Duodenal mucosa (tissue), 2 donors: Measurements from ENCODE around the gene STAC3.

Experiments
- H3K27ac ChIP-seq: one replicate; pipeline ENCODE4 v1.7.0; 2013; ENCODE audit warnings: low read depth, low read length
- H3K27me3 ChIP-seq, 2 donors: one replicate each; pipeline ENCODE4 v1.7.0; 2013; ENCODE audit warnings: low read length in 2 of 2, control low read depth in 1 of 2; ENCODE audit not compliant: insufficient read depth in 2 of 2, control insufficient read depth in 1 of 2
- H3K36me3 ChIP-seq, 2 donors: one replicate each; pipeline ENCODE4 v1.7.0; 2013; ENCODE audit warnings: low read length in 2 of 2, control low read depth in 1 of 2; ENCODE audit not compliant: insufficient read depth in 2 of 2, control insufficient read depth in 1 of 2
- H3K4me1 ChIP-seq, 2 donors: one replicate each; pipeline ENCODE4 v1.7.0; 2013; ENCODE audit warnings: low read length in 2 of 2, control low read depth in 1 of 2; ENCODE audit not compliant: insufficient read depth in 2 of 2, control insufficient read depth in 1 of 2
- H3K4me3 ChIP-seq, 2 donors: one replicate each; pipeline ENCODE4 v1.7.0; 2013; ENCODE audit warnings: low read length in 2 of 2, low read depth in 1 of 2
- H3K9ac ChIP-seq, 2 donors: one replicate each; pipeline ENCODE4 v1.7.0; 2013; ENCODE audit warnings: low read length in 2 of 2, low read depth in 1 of 2
- H3K9me3 ChIP-seq, 2 donors: one replicate each; pipeline ENCODE4 v1.7.0; 2013; ENCODE audit warnings: low read length in 2 of 2, control low read depth in 1 of 2; ENCODE audit not compliant: control insufficient read depth in 1 of 2

Gene STAC3

GRCh38 chr12:57255916-57256315, 4.9 kb upstream of the STAC3 start:
- peaks cover 34 to 55% of the 10 kb centered on the region in 2 donors for H3K36me3 ChIP-seq
- H3K27ac ChIP-seq = no peak overlapping the region
- H3K9ac ChIP-seq = no peak overlapping the region
- H3K4me1 ChIP-seq = no peaks in the 10 kb centered on the region
- no peaks in the 10 kb centered on the region for H3K27me3 ChIP-seq
- H3K9me3 ChIP-seq = no peaks in the 10 kb centered on the region
- no peak overlapping the region for H3K4me3 ChIP-seq

GRCh38 chr12:57254506-57255280, 3.7 kb upstream of the STAC3 start:
- H3K9ac ChIP-seq = no peak overlapping the region
- H3K27ac ChIP-seq = no peak overlapping the region
- H3K27me3 ChIP-seq = no peaks in the 10 kb centered on the region
- H3K9me3 ChIP-seq = no peaks in the 10 kb centered on the region
- H3K4me3 ChIP-seq = no peak overlapping the region
- peaks cover 25 to 46% of the 10 kb centered on the region in 2 donors for H3K36me3 ChIP-seq
- no peaks in the 10 kb centered on the region for H3K4me1 ChIP-seq

GRCh38 chr12:57250541-57250940, 446 bp downstream of the STAC3 start:
- Histone ChIP-seq H3K27me3 (no peaks in the 10 kb centered on the region), H3K9me3 (no peaks in the 10 kb centered on the region), H3K9ac (no peak overlapping the region), H3K4me3 (no peak overlapping the region), H3K4me1 (no peaks in the 10 kb centered on the region), H3K27ac (no peak overlapping the region), H3K36me3 (peaks cover 0 to 11% of the 10 kb centered on the region in 2 donors)

GRCh38 chr12:57248934-57249742, 1.8 kb downstream of the STAC3 start:
- H3K27ac ChIP-seq = no peak overlapping the region
- H3K36me3 ChIP-seq = no peaks in the 10 kb centered on the region
- no peaks in the 10 kb centered on the region for H3K27me3 ChIP-seq
- no peak overlapping the region for H3K9ac ChIP-seq
- no peaks in the 10 kb centered on the region for H3K9me3 ChIP-seq
- H3K4me1 ChIP-seq = no peaks in the 10 kb centered on the region
- no peak overlapping the region for H3K4me3 ChIP-seq

GRCh38 chr12:57247041-57247440, 3.9 kb downstream of the STAC3 start:
- Histone ChIP-seq H3K9me3 (no peaks in the 10 kb centered on the region), H3K4me3 (no peak overlapping the region), H3K9ac (no peak overlapping the region), H3K27ac (no peak overlapping the region), H3K4me1 (peaks cover 14 to 16% of the 10 kb centered on the region in 2 donors), H3K36me3 (no peaks in the 10 kb centered on the region), H3K27me3 (peaks cover 8% of the 10 kb centered on the region in 2 donors)

GRCh38 chr12:57244312-57244696, 6.7 kb downstream of the STAC3 start:
- Histone ChIP-seq H3K27ac (no peak overlapping the region), H3K36me3 (no peaks in the 10 kb centered on the region), H3K4me1 (peaks cover 22 to 44% of the 10 kb centered on the region in 2 donors), H3K4me3 (no peak overlapping the region), H3K9me3 (no peaks in the 10 kb centered on the region), H3K27me3 (peaks cover 35% of the 10 kb centered on the region in 2 donors), H3K9ac (no peak overlapping the region)

GRCh38 chr12:57243521-57244311, 7.3 kb downstream of the STAC3 start:
- H3K9me3 ChIP-seq = no peaks in the 10 kb centered on the region
- no peak overlapping the region for H3K27ac ChIP-seq
- H3K4me1 ChIP-seq = peaks cover 24 to 49% of the 10 kb centered on the region in 2 donors
- H3K4me3 ChIP-seq = peak overlapping the region; percentile 54 to 55
- no peak overlapping the region for H3K9ac ChIP-seq
- H3K27me3 ChIP-seq = peaks cover 39% of the 10 kb centered on the region in 2 donors
- no peaks in the 10 kb centered on the region for H3K36me3 ChIP-seq

GRCh38 chr12:57242691-57243454, 8.1 kb downstream of the STAC3 start:
- no peak overlapping the region for H3K27ac ChIP-seq
- H3K4me1 ChIP-seq = peaks cover 32 to 56% of the 10 kb centered on the region in 2 donors
- peaks cover 46 to 47% of the 10 kb centered on the region in 2 donors for H3K27me3 ChIP-seq
- H3K4me3 ChIP-seq = peak overlapping the region; percentile 54 to 55
- no peaks in the 10 kb centered on the region for H3K9me3 ChIP-seq
- H3K9ac ChIP-seq = peak overlapping the region in 1 of 2 donors; percentile 38
- H3K36me3 ChIP-seq = no peaks in the 10 kb centered on the region

GRCh38 chr12:57242329-57242690, 8.7 kb downstream of the STAC3 start:
- Histone ChIP-seq H3K27ac (no peak overlapping the region), H3K4me1 (peaks cover 35 to 60% of the 10 kb centered on the region in 2 donors), H3K9ac (no peak overlapping the region), H3K9me3 (no peaks in the 10 kb centered on the region), H3K36me3 (no peaks in the 10 kb centered on the region), H3K4me3 (peak overlapping the region; percentile 54 to 55), H3K27me3 (peaks cover 52 to 53% of the 10 kb centered on the region in 2 donors)
